ENCODE results near the gene SNHG17. TPM values are rescaled to one million over a fixed set of nuclear protein-coding genes. Genes with fewer than 3 reads are reported as not detected.

The SNHG17 gene
- total and polyA plus RNA-seq, 9 of the 15 experiments (the other 6 are each of a cell fraction or from before 2014, with no cell fraction given): 29.8 to 106 (median 57.7) TPM

DNA sequence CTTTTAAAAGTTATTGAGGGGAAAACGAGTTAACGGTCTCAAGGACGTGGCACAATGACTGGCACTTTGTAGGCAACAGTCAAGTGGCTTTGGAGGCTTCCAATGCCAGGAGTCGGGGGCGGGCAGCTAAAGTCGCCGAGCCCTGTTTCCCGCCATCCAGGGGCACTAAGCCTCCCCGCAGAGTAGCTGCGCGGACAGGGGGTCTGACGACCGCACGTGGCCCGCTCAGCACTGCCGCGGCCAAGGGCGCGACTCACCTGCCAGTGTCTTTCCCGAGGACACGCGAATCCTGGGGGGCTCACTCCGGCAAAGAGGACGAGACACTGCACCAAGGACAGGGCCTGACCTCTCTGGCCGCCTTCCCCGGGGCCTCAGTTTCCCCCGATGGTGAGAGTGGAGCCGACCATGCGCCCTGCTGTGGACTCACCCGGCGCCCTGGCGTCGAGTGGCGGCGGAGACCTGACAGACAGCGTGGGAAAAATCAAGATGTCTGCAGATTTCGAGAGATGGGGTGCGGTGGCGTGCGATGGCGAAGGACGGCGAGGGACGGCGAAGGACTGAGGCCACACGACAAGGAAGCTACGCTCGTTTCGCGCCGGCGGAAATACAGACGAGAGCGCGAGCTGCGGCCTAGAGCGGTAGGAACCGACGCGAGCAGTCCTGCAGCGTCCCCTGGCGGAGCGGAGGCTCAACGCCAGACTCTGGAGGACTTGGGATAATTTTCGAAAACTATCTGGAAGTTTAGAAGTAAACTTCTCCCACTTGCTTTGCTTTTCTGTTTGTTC lies at the start of gene SNHG17 (continued):
- TF ChIP-seq ZC3H4 (CRISPR knock-in tag; IDR thresholded peaks at IDR 0.05; ENCODE audit: borderline replicate concordance) (no peak), SRF (CRISPR knock-in tag; IDR thresholded peaks at IDR 0.05) (0 out of 4 replicates have a peak, but pooled peaks have one; percentile 12 to 21), ADNP (tag; IDR thresholded peaks at IDR 0.05) (no peak), ZNF197 (CRISPR knock-in tag; IDR thresholded peaks at IDR 0.05; ENCODE audit: low read depth) (peak; percentile 81; the same call in 1 of the 2 replicates), MTF1 (CRISPR knock-in tag; IDR thresholded peaks at IDR 0.05; ENCODE audit: borderline replicate concordance) (no peak), XRCC5 (IDR thresholded peaks at IDR 0.05; ENCODE audit: low read depth, low read length) (peak; percentile 99), CCNT2 (IDR thresholded peaks at IDR 0.05; ENCODE audit: borderline replicate concordance, extremely low read depth, insufficient read length, low read depth, low read length) (peak; percentile 55), MEF2A (IDR thresholded peaks at IDR 0.05; ENCODE audit: control insufficient read depth, low read depth, low read length) (0 out of 2 replicates have a peak, but pooled peaks have one; percentile 10), PRMT5 (CRISPR knock-in tag; IDR thresholded peaks at IDR 0.05) (no peak), NR4A1 (CRISPR knock-in tag; IDR thresholded peaks at IDR 0.05) (no peak), NR4A1 (tag; IDR thresholded peaks at IDR 0.05) (peak; percentile 73; the same call in 1 of the 2 replicates), PHTF2 (CRISPR knock-in tag; IDR thresholded peaks at IDR 0.05) (no peak), ZNF143 (CRISPR knock-in tag; IDR thresholded peaks at IDR 0.05) (peak; percentile 33; the same call in 1 of the 2 replicates), WHSC1 (IDR thresholded peaks at IDR 0.05; ENCODE audit: low read length) (no peak), L3MBTL2 (IDR thresholded peaks at IDR 0.05) (peak; percentile 94), TAF9B (IDR thresholded peaks at IDR 0.05; ENCODE audit: partially characterized antibody) (peak; percentile 99), ZNF12 (CRISPR knock-in tag; IDR thresholded peaks at IDR 0.05) (no peak; the same call in 1 of the 2 replicates), GTF2A2 (tag; IDR thresholded peaks at IDR 0.05) (peak; percentile 96), U2AF1 (optimal IDR thresholded peaks at IDR 0.05; ENCODE audit: low read depth, low read length) (peak; percentile 49)
- TF ChIP-seq, protein P1, sequence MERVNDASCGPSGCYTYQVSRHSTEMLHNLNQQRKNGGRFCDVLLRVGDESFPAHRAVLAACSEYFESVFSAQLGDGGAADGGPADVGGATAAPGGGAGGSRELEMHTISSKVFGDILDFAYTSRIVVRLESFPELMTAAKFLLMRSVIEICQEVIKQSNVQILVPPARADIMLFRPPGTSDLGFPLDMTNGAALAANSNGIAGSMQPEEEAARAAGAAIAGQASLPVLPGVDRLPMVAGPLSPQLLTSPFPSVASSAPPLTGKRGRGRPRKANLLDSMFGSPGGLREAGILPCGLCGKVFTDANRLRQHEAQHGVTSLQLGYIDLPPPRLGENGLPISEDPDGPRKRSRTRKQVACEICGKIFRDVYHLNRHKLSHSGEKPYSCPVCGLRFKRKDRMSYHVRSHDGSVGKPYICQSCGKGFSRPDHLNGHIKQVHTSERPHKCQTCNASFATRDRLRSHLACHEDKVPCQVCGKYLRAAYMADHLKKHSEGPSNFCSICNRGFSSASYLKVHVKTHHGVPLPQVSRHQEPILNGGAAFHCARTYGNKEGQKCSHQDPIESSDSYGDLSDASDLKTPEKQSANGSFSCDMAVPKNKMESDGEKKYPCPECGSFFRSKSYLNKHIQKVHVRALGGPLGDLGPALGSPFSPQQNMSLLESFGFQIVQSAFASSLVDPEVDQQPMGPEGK (CRISPR knock-in tag; IDR thresholded peaks at IDR 0.05; ENCODE audit: borderline replicate concordance): no peak

Data from K562 (cell line).